NOMO-1 treated with DMSO at 0.1 percent for 48 hours (cell line): Measurements from ENCODE around the gene ADH6.
"Not testable (repeated sequence)": the region's sequence is repeated elsewhere in the genome, so short reads cannot be mapped to it uniquely, and the experiment has no call there.

Experiments
- DNase-seq: peaks from one replicate; lab custom pipeline; 2025; ENCODE audit not compliant: unreplicated experiment; lab: John Stamatoyannopoulos, UW

ADH6 gene

DNA sequence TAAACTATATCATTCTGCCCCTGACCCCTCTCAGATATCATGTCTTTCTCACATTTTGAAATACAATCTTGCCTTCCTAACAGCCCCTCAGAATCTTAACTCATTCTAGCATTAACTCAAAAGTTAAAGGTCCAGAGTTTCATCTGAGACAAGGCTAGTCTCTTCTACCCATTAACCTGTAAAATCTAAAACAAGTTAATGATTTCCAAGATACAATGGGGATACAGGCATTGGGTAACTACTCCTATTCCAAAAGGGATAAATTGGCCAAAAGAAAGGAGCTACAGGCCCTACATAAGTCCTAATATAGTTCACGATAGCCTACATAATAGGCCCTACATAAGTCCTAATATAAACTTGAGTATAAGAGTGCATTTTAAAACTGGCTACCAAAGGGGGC lies 18.9 kb downstream of the ADH6 start:
- DNase-seq: no peak

DNA sequence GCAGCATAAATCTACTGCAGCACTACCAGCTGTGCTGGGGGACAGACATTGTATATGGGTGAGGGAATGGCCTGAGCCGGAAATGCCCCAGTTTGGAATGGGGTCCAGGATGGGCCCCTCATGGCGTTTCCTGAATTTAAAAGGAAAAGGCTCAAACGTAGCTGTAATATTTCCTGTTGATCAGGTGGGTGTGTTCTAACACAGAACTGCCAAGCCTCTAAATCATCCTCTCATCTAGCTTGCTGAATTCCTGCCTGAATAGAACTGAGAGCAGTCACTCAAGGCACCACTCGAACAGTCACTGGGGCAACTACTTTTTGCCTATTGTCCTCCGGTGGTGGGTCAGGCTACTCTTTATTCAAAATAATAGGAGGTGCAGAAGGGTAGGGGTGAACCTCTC lies 28.7 kb downstream of the ADH6 start:
- DNase-seq: no peak

DNA sequence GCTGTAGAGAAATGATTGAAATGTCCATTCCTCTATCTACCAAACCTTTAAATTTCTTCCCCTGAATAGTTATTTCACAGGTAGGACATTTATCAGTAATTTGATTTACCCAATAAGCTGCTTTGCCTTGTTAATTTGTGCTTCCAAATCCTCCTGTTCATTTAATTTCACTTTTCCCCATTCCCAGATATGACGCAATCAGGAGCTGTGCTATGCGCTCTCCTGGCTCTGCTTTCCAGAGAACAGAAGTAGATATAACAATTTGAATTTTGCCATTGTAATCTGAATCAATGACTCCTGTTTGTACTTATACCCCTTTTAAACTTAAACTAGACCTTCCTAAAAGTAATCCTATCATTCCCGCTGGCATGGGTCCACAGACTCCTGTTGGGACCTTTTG lies 29.1 kb downstream of the ADH6 start:
- not testable (repeated sequence) for DNase-seq

DNA sequence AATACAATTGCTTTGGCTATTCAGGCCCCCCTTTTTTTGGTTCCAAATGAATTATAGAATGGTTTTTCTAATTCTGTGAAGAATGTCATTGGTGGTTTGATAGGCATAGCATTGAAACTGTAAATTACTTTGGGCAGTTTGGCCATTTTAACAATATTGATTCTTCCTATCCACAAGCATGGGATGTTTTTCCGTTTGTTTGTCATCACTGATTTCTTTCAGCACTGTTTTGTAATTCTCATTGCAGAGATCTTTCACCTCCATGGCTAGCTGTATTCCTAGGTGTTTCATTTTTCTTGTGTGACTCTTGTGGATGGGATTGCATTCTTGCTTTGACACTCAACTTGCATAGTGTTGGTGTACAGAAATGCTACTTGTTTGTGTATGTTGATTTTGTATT lies 33.0 kb downstream of the ADH6 start:
- DNase-seq: no peak

DNA sequence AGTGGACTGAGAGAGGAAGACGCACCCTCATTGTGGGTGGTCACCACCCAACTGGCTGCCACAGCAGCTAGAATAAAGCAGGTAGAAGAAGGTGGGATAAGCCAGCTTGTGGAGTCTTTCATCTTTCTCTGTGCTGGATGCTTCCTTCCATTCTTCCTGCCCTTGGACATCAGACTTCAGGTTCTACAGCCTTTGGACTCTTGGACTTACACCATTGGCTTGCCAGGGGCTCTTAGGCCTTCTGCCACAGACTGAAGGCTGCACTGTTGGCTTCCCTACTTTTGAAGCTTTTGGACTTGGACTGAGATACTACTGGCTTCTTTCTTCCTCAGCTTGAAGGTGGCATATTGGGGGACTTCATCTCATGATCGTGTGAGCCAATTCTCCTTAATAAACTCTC lies 33.5 kb downstream of the ADH6 start:
- no peak for DNase-seq

DNA sequence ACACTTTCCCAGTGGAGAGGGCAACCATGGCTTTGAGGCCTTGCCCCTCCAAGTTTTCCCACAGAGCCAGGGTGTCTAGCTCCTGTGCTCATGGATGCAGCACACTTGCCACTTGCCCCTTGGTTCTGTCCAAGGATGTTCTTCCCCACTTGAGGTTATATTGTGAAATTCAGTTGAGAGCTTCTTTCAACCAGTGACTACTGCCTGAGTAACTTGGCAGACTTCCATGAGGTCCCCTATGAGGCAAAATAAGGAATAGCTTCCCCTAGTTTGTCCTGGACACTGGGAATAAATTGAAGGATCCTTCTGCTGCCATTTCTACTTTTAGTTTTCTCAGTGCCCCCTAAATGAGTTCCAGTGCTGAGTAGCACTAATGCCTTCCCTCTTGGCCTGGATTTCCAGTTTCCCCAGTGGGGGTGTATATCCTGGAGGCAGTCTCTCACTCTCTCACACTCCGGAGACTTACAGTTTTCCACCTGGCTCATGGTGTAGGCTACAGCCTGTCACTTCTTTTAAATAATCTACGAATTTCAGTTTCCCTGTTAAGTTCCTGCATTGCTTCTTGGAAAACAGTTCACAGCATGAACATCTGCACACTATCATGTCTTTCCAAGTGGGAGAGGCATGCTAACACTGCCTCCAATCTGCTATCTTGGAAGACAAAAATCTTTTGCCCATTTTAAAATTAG lies 38.5 kb downstream of the ADH6 start:
- no peak for DNase-seq

DNA sequence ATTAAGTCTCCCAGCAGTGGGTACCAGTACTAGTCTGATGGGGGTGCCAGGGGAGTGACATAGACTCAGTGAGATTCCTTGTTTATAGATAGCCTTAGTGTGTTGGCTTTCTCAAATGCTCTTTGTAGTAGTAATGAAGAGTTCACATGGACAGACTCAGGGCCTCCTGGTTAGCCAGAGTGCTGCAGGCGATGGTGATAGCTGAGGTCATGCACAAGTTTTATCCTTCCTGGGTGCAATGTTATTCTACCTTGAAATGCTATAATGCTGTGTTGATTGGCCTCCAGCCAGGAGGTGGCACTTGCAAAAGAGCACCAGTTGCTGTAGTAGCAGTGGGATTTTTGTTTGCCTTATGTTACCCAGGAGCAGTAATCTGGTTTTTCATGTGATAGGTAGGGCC lies 39.4 kb downstream of the ADH6 start:
- DNase-seq: no peak

DNA sequence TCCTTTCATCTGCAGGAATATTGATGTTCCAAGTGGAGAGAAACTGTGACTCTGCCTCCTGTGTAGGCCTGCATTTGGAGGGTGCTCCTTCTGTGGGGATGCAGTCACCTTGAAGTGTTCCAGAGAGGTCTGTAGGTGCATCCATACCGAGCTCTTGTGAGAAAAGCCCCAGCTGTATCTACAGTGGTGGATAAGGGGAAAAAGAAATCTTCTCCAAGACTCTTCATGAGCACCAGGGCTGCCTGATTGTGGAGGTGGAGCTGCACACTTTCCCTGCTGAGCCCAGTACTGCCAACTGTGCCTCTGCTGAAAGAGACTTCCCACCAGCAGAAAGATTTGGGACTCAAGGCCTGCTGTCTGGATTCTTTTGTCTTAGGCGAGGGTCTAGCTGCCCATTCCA lies 39.9 kb downstream of the ADH6 start:
- no peak for DNase-seq

DNA sequence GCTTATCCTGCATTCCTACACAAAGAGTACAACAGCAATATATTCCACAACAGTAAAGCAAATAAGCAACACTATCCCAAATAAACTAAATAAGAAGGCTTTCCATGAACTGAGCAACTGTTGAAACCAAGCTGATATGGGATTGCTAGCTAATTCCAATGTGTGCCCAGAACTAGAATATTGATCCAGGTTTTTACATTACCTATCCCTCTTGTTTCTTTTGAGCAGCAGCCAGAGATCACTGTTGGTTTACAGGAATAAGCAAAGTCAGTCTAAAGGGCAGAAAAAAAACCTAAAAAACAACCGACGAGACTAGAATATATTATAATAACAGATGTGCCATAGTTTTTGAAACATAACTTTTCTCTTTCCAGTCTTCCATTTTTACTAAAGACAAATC lies 52.5 kb downstream of the ADH6 start:
- no peak for DNase-seq

DNA sequence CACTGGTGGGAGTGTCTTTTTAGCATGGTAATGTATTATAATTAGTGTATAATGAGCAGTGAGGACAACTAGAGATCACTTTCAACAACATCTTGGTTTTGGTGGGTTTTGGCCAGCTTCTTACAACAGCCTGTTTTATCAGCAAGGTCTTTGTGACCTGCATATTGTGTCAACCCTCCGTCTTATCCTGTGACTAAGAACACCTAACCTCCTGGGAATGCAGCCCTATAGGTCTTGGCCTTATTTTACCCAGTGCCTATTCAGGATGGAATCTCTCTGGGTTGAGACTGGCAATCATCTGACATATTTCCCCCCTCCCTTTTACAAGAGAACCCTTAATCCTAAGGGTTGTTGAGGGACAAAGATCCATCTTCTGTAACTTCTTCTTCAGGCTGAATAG lies 53.1 kb downstream of the ADH6 start:
- no peak for DNase-seq

DNA sequence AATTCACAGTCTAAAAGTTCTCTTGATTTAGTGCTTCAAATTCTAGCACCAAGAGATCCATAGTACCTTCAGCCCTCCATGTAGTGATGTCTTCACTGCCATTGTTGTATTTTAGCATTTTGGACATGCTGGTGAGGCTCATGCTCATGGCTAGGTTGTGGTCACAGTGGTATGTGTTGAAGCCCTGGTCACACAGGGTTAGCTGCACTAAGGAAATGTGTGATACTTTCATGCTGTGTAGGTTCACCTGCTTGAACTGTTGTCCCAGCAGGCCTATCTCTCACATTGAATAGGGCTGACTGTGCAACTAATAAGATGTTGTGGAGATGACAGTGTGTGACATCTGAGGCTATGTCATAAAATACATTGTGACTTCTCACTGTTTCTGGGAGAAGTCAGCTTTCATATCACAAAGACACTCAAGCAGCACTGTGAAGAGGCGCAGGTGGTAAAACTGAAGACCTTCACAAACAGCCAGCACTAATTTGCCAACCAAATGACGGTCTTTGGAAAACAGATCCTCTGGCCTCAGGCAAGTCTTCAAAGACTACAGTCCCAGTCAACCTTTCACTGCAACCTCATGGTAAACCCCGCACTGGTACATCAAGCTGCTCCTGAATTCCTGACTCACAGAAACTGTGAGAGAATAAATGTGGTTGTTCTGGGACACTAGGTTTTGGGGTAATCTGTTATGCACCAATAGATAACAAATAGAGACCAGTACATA lies 57.5 kb downstream of the ADH6 start:
- no peak for DNase-seq

DNA sequence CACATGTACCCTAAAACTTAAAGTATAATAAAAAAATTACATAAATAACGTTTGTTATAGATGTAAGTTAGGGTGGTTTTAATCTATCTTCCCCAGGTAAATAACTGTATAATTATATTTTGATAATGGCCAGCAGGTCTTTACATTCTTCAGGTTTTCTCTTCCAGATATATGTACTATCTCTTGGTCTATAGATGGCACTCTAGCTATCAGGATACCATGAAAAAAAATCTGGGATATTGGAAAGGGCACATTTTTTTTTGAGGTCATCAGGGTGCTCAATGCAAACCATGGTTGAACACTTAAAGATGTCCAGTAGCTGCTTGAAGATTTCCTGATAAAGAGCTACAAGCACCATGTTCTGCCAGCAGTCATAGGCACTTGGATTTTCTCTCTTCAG lies 59.3 kb downstream of the ADH6 start:
- no peak for DNase-seq

DNA sequence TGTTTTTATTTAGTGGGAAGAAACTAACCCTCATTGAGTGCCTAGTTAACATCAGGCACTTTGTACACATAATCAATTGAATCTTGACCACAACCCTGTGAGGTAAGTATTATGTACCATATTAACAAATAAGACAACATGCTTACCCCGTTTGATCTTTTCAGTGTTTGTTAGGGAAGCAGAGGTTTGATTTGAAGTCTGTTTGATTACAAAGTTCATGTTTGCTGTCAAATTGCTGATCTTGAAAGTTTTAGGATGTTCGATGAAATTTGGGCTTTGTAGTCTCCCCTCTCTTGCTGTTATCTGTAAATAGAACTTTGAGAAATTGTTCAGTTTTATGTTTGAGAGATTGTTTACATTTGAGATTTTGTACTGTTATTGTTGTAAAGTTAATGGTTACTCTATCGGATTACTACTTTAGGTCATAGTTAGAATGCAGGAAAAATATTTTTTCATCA lies 61.5 kb downstream of the ADH6 start:
- no peak for DNase-seq

DNA sequence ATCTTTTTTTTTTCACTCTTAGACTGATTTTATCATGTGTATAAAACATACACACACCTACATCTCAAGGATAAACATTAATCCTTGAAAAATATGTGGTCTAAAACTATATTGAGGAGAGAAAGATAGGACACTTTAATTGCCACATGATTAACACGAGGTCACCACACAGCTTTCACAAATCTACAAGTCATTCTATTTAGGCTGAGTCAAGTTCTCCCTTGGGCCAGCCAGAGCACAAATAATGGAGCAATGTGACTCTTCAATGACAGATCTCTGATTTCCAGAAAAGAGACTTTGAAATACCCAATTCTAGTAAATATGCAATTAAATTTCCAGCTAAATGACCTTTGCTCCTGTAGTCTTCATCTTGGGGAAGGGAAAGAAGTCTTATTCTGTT lies 62.1 kb downstream of the ADH6 start:
- no peak for DNase-seq

DNA sequence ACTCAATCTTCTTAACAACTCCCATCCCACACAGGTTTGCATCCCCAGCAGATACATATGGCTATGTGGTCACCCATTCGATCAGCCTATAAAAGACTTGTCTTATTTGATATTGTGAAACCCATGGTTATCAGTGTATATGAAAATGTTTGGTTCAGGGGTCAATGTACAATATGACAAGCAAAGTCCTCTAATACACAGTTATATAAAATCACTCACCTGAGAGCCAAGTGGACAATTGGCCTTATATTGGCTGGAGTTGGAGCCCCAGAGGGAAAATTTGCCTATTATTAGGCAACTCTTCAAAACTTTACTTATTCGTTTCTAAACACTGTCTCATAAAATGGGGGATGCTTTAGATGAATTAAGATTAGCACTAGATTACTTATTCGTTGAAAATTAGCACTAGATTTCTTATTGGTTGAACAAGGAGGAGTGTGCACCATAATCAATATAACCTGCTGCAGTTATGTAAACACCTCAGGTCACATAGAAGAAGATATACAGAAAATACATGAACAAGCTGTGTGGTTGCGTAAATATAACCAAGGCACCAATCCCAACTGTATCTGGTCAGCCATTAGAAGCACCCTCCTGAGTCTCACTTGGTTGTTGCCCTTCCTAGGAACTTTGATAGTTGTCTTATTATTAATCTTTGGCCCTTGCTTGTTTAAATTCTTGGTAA lies 64.2 kb downstream of the ADH6 start:
- DNase-seq: no peak
